Fibroblast of lung (primary cell): Measurements from ENCODE around the gene CALML6.

Experiments used
- EZH2 ChIP-seq: IDR thresholded peaks from 2 replicates; pipeline ENCODE4 v1.5.1; 2012; ENCODE audit warnings: low read length, control low read depth, mild to moderate bottlenecking; ENCODE audit errors: missing control alignments
- TF ChIP-seq, protein P1 (sequence below), 2 donors: IDR thresholded peaks in 1 of 2; conservative IDR thresholded peaks in 1 of 2; 1 replicate in 1 of 2; 2 replicates in 1 of 2; pipeline ENCODE4 v1.5.1; 2011 to 2012; ENCODE audit warnings: low read length in 2 of 2, control low read depth in 1 of 2, inconsistent platforms in 1 of 2, low read depth in 1 of 2, mild to moderate bottlenecking in 1 of 2

DNA sequence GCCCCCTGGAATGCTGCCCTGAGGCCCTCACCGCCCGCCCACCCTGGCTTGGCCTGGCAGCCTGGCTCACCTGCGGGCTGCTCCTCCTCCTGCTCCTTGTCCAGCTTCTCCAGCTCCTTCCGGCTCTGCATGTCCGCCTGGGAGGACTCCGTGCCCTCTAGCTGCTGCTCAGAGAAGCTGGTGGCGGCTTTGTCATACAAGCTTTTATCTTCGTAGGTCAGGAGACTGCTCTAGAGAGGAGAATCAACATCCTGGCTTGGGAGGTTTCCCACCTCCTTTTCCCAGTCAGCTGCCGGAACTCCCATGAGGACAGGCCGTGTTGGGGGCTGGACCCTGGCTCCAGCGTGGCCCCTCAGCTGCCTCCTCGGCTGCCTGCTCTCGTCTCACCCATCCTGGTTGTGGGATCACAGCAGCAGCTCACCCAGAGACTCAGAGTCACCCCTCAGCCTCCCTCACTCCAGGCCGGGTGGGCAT is 40.6 kb downstream of the CALML6 start:
- TF ChIP-seq, protein P1, sequence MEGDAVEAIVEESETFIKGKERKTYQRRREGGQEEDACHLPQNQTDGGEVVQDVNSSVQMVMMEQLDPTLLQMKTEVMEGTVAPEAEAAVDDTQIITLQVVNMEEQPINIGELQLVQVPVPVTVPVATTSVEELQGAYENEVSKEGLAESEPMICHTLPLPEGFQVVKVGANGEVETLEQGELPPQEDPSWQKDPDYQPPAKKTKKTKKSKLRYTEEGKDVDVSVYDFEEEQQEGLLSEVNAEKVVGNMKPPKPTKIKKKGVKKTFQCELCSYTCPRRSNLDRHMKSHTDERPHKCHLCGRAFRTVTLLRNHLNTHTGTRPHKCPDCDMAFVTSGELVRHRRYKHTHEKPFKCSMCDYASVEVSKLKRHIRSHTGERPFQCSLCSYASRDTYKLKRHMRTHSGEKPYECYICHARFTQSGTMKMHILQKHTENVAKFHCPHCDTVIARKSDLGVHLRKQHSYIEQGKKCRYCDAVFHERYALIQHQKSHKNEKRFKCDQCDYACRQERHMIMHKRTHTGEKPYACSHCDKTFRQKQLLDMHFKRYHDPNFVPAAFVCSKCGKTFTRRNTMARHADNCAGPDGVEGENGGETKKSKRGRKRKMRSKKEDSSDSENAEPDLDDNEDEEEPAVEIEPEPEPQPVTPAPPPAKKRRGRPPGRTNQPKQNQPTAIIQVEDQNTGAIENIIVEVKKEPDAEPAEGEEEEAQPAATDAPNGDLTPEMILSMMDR (conservative IDR thresholded peaks at IDR 0.05 in 1 of 2, IDR thresholded peaks at IDR 0.05 in 1 of 2; ENCODE audit: low read depth in 1 of 2, low read length in 2 of 2), result no peak
- no peak for TF ChIP-seq EZH2
